ENCODE data around the gene CYLD.

CYLD gene

GRCh38 chr16:50735629-50736122 lies 6.2 kb upstream of the CYLD start:
- no peaks in the 10 kb centered on the region for H3K4me1 ChIP-seq
- H3K9me3 ChIP-seq = no peaks in the 10 kb centered on the region
- TF ChIP-seq CTCF (IDR thresholded peaks at IDR 0.05; ENCODE audit: low read depth, low read length) = no peak
- no peak for DNase-seq
- H3K36me3 ChIP-seq = no peaks in the 10 kb centered on the region
- H3K27me3 ChIP-seq = no peaks in the 10 kb centered on the region
- no peak overlapping the region for H3K4me3 ChIP-seq (ENCODE audit: low read depth, low read length)

- Histone ChIP-seq H3K36me3 (no peaks in the 10 kb centered on the region), H3K4me1 (no peaks in the 10 kb centered on the region), H3K9me3 (no peaks in the 10 kb centered on the region), H3K27me3 (no peaks in the 10 kb centered on the region), H3K4me3 (ENCODE audit: low read depth, low read length) (no peak overlapping the region)
- no peak for DNase-seq
- no peak for TF ChIP-seq CTCF (IDR thresholded peaks at IDR 0.05; ENCODE audit: low read depth, low read length)
Measured at GRCh38 chr16:50736448-50736847, 5.4 kb upstream of the CYLD start.

- DNase-seq = no peak
Measured at GRCh38 chr16:50737420-50737959, 4.4 kb upstream of the CYLD start.

GRCh38 chr16:50739031-50739430 lies 2.9 kb upstream of the CYLD start:
- no peak for TF ChIP-seq CTCF (IDR thresholded peaks at IDR 0.05; ENCODE audit: low read depth, low read length)
- Histone ChIP-seq H3K36me3 (no peaks in the 10 kb centered on the region), H3K4me1 (no peaks in the 10 kb centered on the region), H3K9me3 (no peaks in the 10 kb centered on the region), H3K27me3 (no peaks in the 10 kb centered on the region), H3K4me3 (ENCODE audit: low read depth, low read length) (no peak overlapping the region)
- no peak for DNase-seq

More at GRCh38 chr16:50737420-50737959, 4.4 kb upstream of the CYLD start:
- Histone ChIP-seq H3K9me3 (no peaks in the 10 kb centered on the region), H3K4me1 (no peaks in the 10 kb centered on the region), H3K27me3 (no peaks in the 10 kb centered on the region), H3K36me3 (no peaks in the 10 kb centered on the region), H3K4me3 (ENCODE audit: low read depth, low read length) (no peak overlapping the region)
- TF ChIP-seq CTCF (IDR thresholded peaks at IDR 0.05; ENCODE audit: low read depth, low read length) = no peak

GRCh38 chr16:50740736-50741135 lies 1.1 kb upstream of the CYLD start:
- Histone ChIP-seq H3K27me3 (no peaks in the 10 kb centered on the region), H3K36me3 (no peaks in the 10 kb centered on the region), H3K4me3 (ENCODE audit: low read depth, low read length) (no peak overlapping the region), H3K4me1 (no peaks in the 10 kb centered on the region), H3K9me3 (no peaks in the 10 kb centered on the region)
- no peak for DNase-seq
- no peak for TF ChIP-seq CTCF (IDR thresholded peaks at IDR 0.05; ENCODE audit: low read depth, low read length)

- no peak for DNase-seq
- peak overlapping the region; percentile 58 for H3K4me3 ChIP-seq (ENCODE audit: low read depth, low read length)
- no peaks in the 10 kb centered on the region for H3K4me1 ChIP-seq
- no peaks in the 10 kb centered on the region for H3K9me3 ChIP-seq
- TF ChIP-seq CTCF (IDR thresholded peaks at IDR 0.05; ENCODE audit: low read depth, low read length) = no peak
- H3K27me3 ChIP-seq = no peaks in the 10 kb centered on the region
- no peaks in the 10 kb centered on the region for H3K36me3 ChIP-seq
Measured at GRCh38 chr16:50741225-50741780, 583 bp upstream of the CYLD start.

Data from BE2C (cell line).